SK-N-SH treated with all-trans-retinoic acid at 6 μM for 48 hours (cell line): Measurements from ENCODE around the gene NINJ2.

Experiments
- ATAC-seq: fragments of 200-7000 bp; cut with Tn5 transposase; 3 replicates; pipeline ENCODE4 v1.9.1; 2020; ENCODE audit warnings: mild to moderate bottlenecking, moderate library complexity
- ARNTL ChIP-seq: fragments of 450-650 bp; formaldehyde crosslinking; IDR thresholded peaks from 2 replicates; pipeline ENCODE4 v1.5.0; 2020; ENCODE audit warnings: low read depth, mild to moderate bottlenecking, moderate library complexity, borderline replicate concordance
- CREB5 ChIP-seq: fragments of 250-450 bp; sonication (Bioruptor Pico); IDR thresholded peaks from 2 replicates; pipeline ENCODE4 v1.5.1; 2020; ENCODE audit warnings: low read depth, mild to moderate bottlenecking, moderate library complexity
- CSRNP3 ChIP-seq: fragments of 250-450 bp; sonication (Bioruptor Pico); IDR thresholded peaks from 2 replicates; pipeline ENCODE4 v1.5.1; 2021; ENCODE audit warnings: mild to moderate bottlenecking, moderate library complexity
- ESRRG ChIP-seq: fragments of 250-450 bp; sonication (Bioruptor Pico); IDR thresholded peaks from 2 replicates; pipeline ENCODE4 v1.6.1; 2021; ENCODE audit warnings: mild to moderate bottlenecking
- ISL1 ChIP-seq: fragments of 250-450 bp; sonication (Bioruptor Pico); IDR thresholded peaks from 2 replicates; pipeline ENCODE4 v2.1.2; 2022; ENCODE audit warnings: mild to moderate bottlenecking, moderate library complexity
- OSR1 ChIP-seq: fragments of 250-450 bp; sonication (Bioruptor Pico); IDR thresholded peaks from 2 replicates; pipeline ENCODE4 v1.8.0; 2022; ENCODE audit warnings: moderate library complexity, mild to moderate bottlenecking, inconsistent platforms
- PATZ1 ChIP-seq: fragments of 250-450 bp; sonication (Bioruptor Pico); IDR thresholded peaks from 2 replicates; pipeline ENCODE4 v1.8.0; 2020; ENCODE audit warnings: mild to moderate bottlenecking, moderate library complexity, borderline replicate concordance
- PPARA ChIP-seq: fragments of 250-450 bp; sonication (Bioruptor Pico); IDR thresholded peaks from 2 replicates; pipeline ENCODE4 v1.5.0; 2020; ENCODE audit warnings: mild to moderate bottlenecking, borderline replicate concordance
- SNAI2 ChIP-seq: fragments of 250-450 bp; sonication (Bioruptor Pico); IDR thresholded peaks from 2 replicates; pipeline ENCODE4 v1.5.0; 2020; ENCODE audit warnings: mild to moderate bottlenecking, moderate library complexity
- TCF4 ChIP-seq: fragments of 250-450 bp; sonication (Bioruptor Pico); IDR thresholded peaks from 2 replicates; pipeline ENCODE4 v1.8.0; 2021; ENCODE audit warnings: mild to moderate bottlenecking, moderate library complexity, borderline replicate concordance
- TOX ChIP-seq: fragments of 250-450 bp; sonication (Bioruptor Pico); IDR thresholded peaks from 2 replicates; pipeline ENCODE4 v1.8.0; 2021; ENCODE audit warnings: mild to moderate bottlenecking, moderate library complexity, borderline replicate concordance
- TSHZ2 ChIP-seq: fragments of 250-450 bp; sonication (Bioruptor Pico); IDR thresholded peaks from 2 replicates; pipeline ENCODE4 v1.5.0; 2020; ENCODE audit warnings: mild to moderate bottlenecking, moderate library complexity
- ZC3H10 ChIP-seq: fragments of 250-450 bp; sonication (Bioruptor Pico); IDR thresholded peaks from 2 replicates; pipeline ENCODE4 v1.5.1; 2021; ENCODE audit warnings: mild to moderate bottlenecking, moderate library complexity
- ZFP3 ChIP-seq: fragments of 250-450 bp; sonication (Bioruptor Pico); IDR thresholded peaks from 2 replicates; pipeline ENCODE4 v1.5.0; 2020; ENCODE audit warnings: mild to moderate bottlenecking, moderate library complexity
- ZFP30 ChIP-seq: fragments of 450-650 bp; formaldehyde crosslinking; IDR thresholded peaks from 2 replicates; pipeline ENCODE4 v1.5.0; 2022; ENCODE audit warnings: mild to moderate bottlenecking, moderate library complexity
- ZNF565 ChIP-seq: fragments of 450-650 bp; formaldehyde crosslinking; conservative IDR thresholded peaks from 2 replicates; pipeline ENCODE4 v1.5.0; 2020; ENCODE audit warnings: low read depth, mild to moderate bottlenecking, moderate library complexity
- ZNF70 ChIP-seq: fragments of 450-650 bp; formaldehyde crosslinking; IDR thresholded peaks from 2 replicates; pipeline ENCODE4 v1.5.0; 2020; ENCODE audit warnings: mild to moderate bottlenecking, moderate library complexity
- ZNF8 ChIP-seq: fragments of 450-650 bp; formaldehyde crosslinking; IDR thresholded peaks from 2 replicates; pipeline ENCODE4 v1.5.0; 2020; ENCODE audit warnings: mild to moderate bottlenecking, moderate library complexity

NINJ2 gene

GRCh38 chr12:633731-634130 lies 29.5 kb downstream of the NINJ2 start:
- no peak for TF ChIP-seq PATZ1 (CRISPR knock-in tag)
- no peak for TF ChIP-seq TSHZ2
- TF ChIP-seq SNAI2: no peak
- no peak for TF ChIP-seq ZFP30 (CRISPR knock-in tag)
- TF ChIP-seq, all 23 proteins: peak for 0
- no peak for ATAC-seq

- no peak for TF ChIP-seq ZNF70 (CRISPR knock-in tag)
- no peak for TF ChIP-seq TSHZ2
- no peak for TF ChIP-seq ARNTL (CRISPR knock-in tag)
- TF ChIP-seq ZNF565: no peak
- TF ChIP-seq ZFP30 (CRISPR knock-in tag): no peak
- no peak for TF ChIP-seq CSRNP3 (CRISPR knock-in tag)
- no peak for TF ChIP-seq ZC3H10 (CRISPR knock-in tag)
- TF ChIP-seq ZNF8 (CRISPR knock-in tag): no peak
- no peak for TF ChIP-seq PPARA (CRISPR knock-in tag)
- no peak for TF ChIP-seq OSR1 (CRISPR knock-in tag)
- no peak for TF ChIP-seq ZFP3 (CRISPR knock-in tag)
- TF ChIP-seq ESRRG: no peak
- no peak for TF ChIP-seq TCF4 (CRISPR knock-in tag)
- no peak for TF ChIP-seq CREB5 (CRISPR knock-in tag)
- peak; percentile 90 for ATAC-seq
These were observed 31.0 kb downstream of the NINJ2 start for GRCh38 chr12:632102-632696.

- ATAC-seq: no peak
- TF ChIP-seq CREB5 (CRISPR knock-in tag): no peak
- TF ChIP-seq ISL1 (CRISPR knock-in tag): no peak
- TF ChIP-seq CSRNP3 (CRISPR knock-in tag): no peak
- no peak for TF ChIP-seq TOX (CRISPR knock-in tag)
- no peak for TF ChIP-seq ZNF70 (CRISPR knock-in tag)
- TF ChIP-seq TSHZ2: no peak
- no peak for TF ChIP-seq ESRRG
- no peak for TF ChIP-seq ZFP30 (CRISPR knock-in tag)
- TF ChIP-seq PPARA (CRISPR knock-in tag): no peak
- no peak for TF ChIP-seq ZFP3 (CRISPR knock-in tag)
These were observed 32.3 kb downstream of the NINJ2 start for GRCh38 chr12:630656-631632.
